Measurements from ENCODE around the gene TMEM30B.

Gene TMEM30B

DNA sequence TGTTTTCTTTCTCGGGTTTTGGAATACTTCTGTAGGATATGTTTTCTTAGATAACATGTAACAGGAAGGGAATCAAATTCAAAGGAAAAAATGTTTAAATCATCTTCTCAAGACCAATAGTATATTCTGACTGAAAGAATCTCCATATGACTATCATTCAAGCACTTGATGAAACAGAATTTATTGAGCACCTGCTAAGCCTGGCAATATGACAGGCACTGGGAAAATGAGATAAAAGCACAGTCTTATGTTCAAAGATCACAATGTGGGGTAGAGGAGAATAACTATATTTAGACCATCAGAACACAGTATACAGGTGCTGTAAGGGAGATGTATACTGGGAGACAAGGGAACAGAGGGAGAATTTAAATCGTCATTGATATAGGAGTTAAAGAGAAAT is 19.1 kb upstream of the TMEM30B start:
- no peak for DNase-seq (ENCODE audit: low read depth in 3 of 3)

DNA sequence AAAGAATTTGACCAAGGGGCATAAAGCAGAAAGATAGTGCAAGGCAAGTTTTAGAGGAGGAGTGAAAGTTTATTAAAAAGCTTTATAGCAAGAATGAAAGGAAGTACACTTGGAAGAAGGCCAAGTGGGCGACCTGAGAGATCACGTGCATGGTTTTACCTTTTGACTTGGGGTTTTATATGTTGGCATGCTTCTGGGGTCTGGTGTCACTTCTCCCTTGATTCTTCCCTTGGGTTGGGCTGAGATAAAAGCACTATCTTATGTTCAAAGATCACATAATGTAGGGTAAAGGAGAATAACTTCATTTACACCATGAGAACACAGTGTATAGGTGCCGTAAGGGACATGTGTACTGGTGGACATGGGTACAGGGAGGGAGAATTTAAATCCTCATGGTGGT is 17.7 kb upstream of the TMEM30B start:
- DNase-seq (ENCODE audit: low read depth in 3 of 3), result no peak

DNA sequence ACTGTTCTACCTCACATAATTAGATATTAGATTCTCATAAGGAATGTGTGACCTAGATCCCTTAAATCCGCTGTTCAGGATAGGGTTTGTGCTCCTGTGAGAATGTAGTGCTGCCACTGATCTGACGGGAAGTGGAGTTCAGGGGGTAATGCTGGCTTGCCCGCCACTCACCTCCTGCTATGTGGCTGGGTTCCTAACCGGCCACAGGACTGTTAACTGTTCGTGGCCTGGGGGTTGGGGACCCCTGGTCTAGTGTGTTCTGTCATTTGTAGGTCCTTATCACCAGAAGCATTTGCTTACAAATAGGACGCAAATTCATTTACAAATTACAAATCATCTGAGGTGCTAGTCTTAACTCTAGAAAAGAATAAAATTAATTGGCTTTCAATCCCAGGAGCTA is 16.4 kb upstream of the TMEM30B start:
- DNase-seq (ENCODE audit: low read depth in 3 of 3), result no peak

GRCh38 chr14:61296719-61297502 is 15.8 kb upstream of the TMEM30B start:
- no peak for DNase-seq (ENCODE audit: low read depth in 3 of 3)

- no peak for DNase-seq (ENCODE audit: low read depth in 3 of 3)
Observed at GRCh38 chr14:61296151-61296550, 15.0 kb upstream of the TMEM30B start.

DNA sequence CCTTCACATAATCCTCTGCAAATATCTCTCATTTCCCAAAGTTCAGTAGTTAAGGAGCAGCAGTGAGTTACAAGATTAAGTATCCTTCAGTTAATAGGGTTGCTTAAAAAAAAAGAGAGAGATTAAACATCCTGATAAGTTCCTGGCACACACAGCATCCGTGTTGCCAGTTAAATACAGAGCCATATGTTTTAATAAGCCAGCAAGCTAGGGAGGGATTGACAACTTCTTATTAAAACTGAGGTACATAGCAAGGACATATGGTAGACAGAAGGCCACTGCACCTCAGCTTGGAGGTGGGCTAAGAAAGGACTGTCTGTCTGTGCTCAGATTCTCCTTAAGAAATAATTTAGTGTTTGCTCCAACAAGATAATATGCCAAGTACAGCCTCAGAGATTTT is 9.6 kb upstream of the TMEM30B start:
- no peak for DNase-seq (ENCODE audit: low read depth in 3 of 3)

DNA sequence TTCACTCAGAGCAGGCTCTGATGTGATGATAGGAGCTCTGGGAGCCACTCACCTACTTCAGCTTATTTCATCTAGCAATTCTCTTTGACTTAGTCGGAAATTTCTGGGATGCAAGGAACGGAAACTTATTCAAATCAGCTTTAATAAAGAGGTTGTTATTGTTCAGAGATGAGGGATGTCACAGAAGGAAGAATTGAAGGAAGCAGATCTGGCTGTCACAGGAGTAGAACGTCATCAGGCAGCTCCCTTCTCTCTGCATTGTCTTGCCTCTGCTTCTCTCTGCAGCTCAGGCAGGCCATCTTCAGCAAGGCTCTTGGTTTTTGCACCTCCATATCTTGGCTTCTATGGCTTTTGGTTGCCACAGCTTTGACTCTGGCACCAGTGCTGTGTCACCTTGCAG is 7.6 kb upstream of the TMEM30B start:
- no peak for DNase-seq (ENCODE audit: low read depth in 3 of 3)

DNA sequence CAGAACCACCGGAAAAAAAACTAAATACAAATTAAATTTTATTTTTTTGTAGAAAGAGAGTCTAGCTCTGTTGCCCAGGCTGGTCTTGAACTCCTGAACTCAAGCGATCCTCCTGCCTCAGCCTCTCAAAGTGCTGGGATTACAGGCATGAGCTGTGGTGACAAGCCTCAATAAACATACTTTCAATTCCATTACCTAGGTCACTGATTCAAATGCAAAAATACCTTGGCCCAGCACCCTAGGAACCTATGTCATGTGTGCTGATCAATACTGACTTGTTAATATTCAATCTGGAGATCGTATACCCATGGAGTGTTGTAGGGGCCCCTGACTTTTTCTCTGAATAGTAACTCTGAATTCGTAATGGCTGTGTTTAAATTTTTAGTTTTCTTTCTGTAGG is 7.1 kb upstream of the TMEM30B start:
- DNase-seq (ENCODE audit: low read depth in 3 of 3), result no peak

GRCh38 chr14:61287196-61287595 is 6.1 kb upstream of the TMEM30B start:
- no peak for DNase-seq (ENCODE audit: low read depth in 3 of 3)

DNA sequence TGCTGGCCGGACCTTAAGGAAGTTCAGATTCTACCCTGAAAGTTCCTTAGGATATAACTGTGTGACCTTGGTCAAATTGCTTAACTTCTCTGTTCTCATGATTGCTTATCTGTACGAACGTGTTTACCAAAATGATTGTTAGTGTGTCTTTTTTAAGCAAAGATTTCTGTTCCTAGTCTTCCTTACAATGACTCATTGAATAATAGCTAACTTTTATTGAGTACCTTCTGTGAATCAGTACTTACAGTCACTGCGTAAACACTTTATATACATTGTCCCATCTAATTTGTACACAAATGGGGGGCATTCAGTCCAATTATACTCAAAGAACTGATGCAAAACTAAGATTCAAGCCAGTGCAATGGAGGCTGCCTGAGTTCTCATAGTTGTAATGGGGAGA is 4.2 kb upstream of the TMEM30B start:
- no peak for DNase-seq (ENCODE audit: low read depth in 3 of 3)

- DNase-seq (ENCODE audit: low read depth in 3 of 3), result no peak
Observed at GRCh38 chr14:61284001-61284400, 2.9 kb upstream of the TMEM30B start.

- no peak for DNase-seq (ENCODE audit: low read depth in 3 of 3)
Observed at GRCh38 chr14:61282746-61283145, 1.6 kb upstream of the TMEM30B start.

- no peak for DNase-seq (ENCODE audit: low read depth in 3 of 3)
Observed at GRCh38 chr14:61281948-61282275, 774 bp upstream of the TMEM30B start.

DNA sequence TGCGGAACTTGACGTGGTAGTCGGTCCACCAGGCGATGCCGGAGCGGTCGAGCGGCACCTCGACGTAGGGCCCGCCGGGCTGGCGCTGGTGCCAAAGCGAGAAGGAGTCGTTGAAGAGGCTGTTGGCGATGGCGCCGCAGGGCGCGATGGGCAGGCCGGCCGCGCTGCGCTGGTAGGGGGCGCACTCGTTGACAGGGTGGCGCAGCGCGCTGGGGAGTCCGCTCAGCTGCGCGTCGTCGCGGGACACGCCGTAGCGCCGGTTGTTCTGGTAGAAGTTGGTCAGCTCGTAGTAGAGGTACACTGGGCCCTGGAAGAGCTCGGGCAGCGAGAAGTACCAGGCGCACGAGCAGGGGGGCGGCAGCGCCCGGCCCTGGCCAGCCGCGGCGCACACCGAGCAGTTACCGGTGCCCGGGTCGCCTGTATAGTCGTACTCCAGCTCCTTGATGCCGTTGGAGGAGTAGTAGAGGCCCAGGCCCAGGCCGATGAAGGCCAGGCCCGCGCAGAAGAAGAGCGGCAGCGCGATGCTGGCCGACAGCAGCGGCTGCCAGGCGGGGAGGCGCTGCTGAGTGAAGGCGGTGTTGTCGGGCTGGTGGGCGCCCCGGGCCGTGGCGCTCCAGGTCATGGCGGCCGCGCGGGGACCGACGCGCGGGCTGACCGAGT is 482 bp downstream of the TMEM30B start:
- peak; percentile 47 to 71 (median 52) for DNase-seq (ENCODE audit: low read depth in 3 of 3)

DNA sequence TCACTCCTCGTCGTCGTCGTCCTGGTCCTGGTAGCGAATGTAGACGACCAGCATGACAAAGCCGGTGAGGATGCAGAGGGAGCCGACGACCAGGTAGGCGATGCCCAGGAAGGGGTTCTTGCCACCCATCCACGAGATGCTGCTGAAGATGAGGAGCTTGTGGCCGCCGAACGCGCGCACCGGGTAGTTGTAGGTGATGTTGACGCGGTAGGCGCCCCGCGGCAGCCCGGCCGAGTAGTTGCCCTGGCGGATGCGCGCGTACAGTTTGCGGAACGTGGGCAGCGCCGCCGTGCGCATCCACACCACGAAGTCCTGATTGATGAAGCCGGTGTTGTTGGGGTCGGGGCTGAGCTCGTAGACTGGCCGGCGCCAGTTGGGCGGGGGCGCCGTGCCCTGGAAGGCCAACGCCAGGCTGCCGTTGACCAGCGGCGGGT is 1.0 kb downstream of the TMEM30B start:
- DNase-seq (ENCODE audit: low read depth in 3 of 3), result peak in 2 of 3 donors; percentile 16 to 36

- DNase-seq (ENCODE audit: low read depth in 3 of 3), result no peak
Observed at GRCh38 chr14:61279082-61279481, 2.1 kb downstream of the TMEM30B start.

DNA sequence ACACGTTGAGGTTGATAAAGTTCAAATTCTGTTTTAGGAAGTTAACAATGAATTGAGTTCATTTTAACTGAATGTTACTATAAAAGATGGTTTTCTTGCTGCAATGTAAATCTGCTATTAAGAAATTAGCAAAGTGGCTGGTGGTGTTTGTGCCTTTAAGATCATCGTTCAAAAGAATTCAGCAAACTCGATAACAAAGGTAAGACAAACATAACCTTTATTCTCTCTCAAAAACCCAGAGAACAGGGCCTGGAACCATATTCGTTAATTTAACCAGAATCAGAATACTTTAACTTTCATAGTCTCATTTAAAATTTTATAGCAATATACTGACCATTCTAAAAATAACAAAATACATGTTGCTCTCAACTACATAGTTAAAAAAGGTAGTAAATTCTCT is 3.4 kb downstream of the TMEM30B start:
- no peak for DNase-seq (ENCODE audit: low read depth in 3 of 3)

DNA sequence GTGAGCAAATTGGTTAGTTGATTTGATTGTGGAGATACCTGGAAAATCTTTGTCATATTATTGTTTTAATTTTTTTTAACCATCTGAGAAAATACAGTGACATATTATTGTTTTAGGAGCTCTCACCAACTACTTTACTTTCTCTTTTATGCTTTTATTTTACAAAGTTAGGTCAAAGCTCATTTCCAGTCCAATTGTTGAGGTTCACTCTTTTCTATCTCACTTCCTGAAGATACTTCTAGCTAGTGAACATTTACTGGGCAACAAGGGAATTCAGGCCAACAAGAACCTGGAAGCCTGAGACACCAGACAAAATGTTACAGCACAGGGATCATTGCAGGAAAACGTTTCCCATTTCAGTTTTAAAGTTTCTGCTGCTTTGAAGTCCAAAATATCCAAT is 3.9 kb downstream of the TMEM30B start:
- no peak for DNase-seq (ENCODE audit: low read depth in 3 of 3)

DNA sequence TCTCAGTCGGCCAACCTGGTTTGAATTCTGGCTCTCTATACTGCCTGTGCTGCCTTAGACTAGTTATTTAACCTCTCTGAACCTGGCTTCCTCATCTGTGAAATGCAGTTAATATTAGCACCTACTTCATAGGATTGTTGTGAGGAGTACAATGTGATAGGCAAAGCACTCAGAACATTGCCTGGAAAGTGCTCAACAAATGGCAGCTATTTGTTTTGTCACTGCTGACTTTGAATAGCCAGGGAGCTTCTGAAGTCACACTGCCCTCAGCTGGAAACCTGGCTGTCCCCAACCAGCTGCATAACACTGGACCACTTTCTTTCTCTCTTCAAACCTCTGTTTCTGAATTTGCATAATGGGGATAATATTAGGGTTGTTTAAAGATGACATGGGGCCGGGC is 9.6 kb downstream of the TMEM30B start:
- DNase-seq (ENCODE audit: low read depth in 3 of 3), result no peak

DNA sequence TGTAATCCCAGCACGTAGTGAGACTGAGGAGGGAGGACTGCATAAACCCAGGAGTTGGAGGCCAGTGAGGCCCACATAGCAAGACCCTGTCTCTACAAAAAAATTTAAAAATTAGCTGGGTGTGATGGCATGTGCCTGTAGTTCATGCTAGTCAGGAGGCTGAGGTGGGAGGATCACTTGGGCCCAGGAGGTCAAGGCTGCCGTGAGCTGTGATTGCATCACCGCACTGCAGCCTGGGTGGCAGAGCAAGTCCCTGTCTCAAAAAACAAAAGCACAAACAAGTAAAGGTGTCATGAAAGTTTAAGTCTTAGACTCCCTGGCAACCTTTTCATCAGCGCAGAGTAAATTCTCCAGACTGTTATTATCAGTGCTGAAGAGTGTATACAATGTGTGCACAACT is 10.4 kb downstream of the TMEM30B start:
- DNase-seq (ENCODE audit: low read depth in 3 of 3), result no peak

GRCh38 chr14:61269321-61270083 is 11.6 kb downstream of the TMEM30B start:
- peak; percentile 59 to 68 (median 60) for DNase-seq (ENCODE audit: low read depth in 3 of 3)

- DNase-seq (ENCODE audit: low read depth in 3 of 3), result no peak
Observed at GRCh38 chr14:61268812-61269211, 12.3 kb downstream of the TMEM30B start.

Data from stimulated activated CD4-positive, alpha-beta T cell treated with anti-CD3 and anti-CD28 coated beads, TNF-alpha, amount 100 ng/mL, for 48 hours (primary cell).